HG02970 (cell line): ENCODE results near the gene C1QA.
"Not testable (repeated sequence)": the region's sequence is repeated elsewhere in the genome, so short reads cannot be mapped to it uniquely, and the experiment has no call there.

ENCODE experiments used
- ATAC-seq: cut with Tn5 transposase; IDR thresholded peaks from one replicate; pipeline ENCODE4 v1.9.1; 2021; ENCODE audit warnings: mild to moderate bottlenecking, moderate library complexity, moderate number of reproducible peaks; ENCODE audit not compliant: unreplicated experiment, low FRiP score

The C1QA gene

DNA sequence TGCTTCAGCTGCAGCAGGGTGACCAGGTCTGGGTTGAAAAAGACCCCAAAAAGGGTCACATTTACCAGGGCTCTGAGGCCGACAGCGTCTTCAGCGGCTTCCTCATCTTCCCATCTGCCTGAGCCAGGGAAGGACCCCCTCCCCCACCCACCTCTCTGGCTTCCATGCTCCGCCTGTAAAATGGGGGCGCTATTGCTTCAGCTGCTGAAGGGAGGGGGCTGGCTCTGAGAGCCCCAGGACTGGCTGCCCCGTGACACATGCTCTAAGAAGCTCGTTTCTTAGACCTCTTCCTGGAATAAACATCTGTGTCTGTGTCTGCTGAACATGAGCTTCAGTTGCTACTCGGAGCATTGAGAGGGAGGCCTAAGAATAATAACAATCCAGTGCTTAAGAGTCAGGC is 2.9 kb downstream of the C1QA start:
- ATAC-seq = no peak

- ATAC-seq = no peak
These were observed 4.8 kb downstream of the C1QA start for GRCh38 chr1:22641247-22641646.

- ATAC-seq = no peak
These were observed 5.6 kb downstream of the C1QA start for GRCh38 chr1:22641906-22642636.

- no peak for ATAC-seq
These were observed 7.0 kb downstream of the C1QA start, which contains the start of gene C1QC for GRCh38 chr1:22643381-22643780. Gene C1QC (plus strand): TSS chr1:22643633. CDS start chr1:22644024, 391 bp downstream.

- no peak for ATAC-seq
These were observed 7.5 kb downstream of the C1QA start for GRCh38 chr1:22643928-22644327.

GRCh38 chr1:22645931-22646330 is 9.5 kb downstream of the C1QA start:
- no peak for ATAC-seq

DNA sequence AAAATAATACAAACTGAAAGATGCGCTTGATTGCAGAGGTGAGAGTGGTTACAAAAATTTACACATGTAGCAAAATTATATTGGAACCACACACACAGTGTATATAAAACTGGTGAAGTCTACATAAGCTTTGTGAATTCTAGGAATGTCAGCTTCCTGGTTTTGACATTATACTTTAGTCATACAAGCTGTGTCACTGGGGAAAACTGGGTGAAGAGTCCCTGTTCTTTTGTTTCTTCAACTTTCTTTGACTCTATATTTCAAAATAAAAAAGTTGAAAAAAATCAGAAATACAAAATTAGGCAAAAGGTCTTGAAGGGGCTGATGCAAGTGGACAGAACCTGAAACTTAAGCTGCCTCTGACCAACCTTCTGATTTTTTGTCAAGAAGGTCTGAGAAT is 10.0 kb downstream of the C1QA start:
- ATAC-seq = no peak

DNA sequence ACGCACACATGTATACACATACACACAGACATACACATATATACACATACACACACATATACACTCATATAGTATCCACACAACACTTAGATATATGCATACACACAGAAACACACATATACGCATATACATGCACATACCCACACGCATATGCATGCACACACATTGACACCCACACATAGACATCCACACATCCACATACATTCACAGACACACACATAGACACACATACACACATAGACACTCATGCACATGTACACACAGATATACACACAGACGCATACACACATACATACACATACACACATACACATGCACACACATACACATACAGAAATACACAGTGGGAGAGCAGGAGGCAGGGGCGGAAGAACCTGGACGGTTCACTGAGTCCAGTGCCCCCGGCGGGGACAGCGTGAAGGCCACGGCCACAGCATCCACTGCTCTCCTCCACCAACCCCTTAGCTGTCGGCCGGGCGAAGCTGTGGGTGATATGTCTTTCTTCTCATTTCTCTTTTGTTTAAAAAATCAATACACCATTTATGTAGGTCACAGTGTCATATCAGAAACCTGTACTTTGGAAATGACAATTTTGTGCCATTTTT is 13.8 kb downstream of the C1QA start:
- no peak for ATAC-seq

DNA sequence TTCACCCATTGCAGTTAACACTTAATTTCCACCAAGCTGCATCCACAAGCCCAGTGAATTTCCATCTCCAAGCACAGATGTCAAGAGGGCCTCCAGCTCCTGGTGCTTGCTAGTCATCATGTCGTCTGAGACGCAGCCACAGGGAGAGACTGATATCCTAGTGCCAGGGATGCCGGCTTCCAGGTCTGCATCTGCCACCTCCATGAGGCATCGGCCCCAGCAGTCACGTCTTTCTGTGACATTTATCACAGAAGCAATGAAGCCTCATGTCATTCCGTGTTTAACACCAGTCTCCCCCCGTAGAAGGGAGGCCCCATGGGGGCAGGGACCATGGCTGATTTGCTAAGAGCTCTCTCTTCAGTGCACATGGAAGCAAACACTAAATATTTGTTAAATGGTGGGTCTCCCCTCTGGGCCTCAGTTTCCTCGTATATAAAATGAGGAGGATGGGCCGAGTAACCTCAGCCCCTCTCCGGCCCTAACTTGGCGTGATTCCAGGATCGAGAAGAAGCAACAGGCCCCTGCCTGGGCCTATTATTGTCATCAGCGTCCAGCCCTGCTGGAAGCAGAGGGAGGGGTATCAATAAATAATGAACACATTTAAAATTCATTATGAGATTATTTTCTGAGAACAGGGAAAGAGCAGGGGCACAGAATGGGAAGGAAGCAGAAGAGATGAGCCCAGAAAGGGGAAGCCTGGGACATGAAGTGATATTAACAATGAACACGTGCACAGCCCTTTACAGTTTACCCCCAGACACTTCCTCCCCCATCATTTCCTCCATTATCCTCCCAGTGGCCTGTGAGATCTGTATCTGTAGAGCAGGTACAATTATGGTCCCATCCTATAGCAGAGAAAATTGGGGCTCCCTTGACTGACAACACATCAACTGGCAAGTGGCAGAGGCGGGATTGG is 15.8 kb downstream of the C1QA start:
- ATAC-seq = no peak

DNA sequence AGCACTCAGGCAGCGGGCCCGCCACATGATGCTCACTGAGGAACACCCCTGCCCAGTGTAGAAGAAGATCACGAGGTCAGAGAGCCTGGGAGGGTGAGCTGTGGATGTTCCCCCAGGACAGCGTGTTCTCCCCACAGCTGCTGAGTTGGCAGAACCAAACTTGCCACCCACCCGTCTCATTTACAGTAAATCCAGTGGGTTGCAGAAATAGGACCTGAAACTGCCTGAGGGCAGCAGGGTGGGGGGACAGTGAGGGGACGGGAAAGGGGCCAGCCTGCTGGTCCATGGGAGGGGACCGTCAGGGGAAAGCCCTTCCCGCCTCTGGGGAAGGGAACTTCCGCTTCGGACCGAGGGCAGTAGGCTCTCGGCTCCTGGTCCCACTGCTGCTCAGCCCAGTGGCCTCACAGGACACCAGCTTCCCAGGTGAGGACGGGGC is 16.5 kb downstream of the C1QA start, which contains the start of gene C1QB:
Gene C1QB (plus strand): TSS at position 356 of the 436 bp plus-strand sequence. CDS start 6,227 bp downstream, outside the sequence.
- no peak for ATAC-seq

- ATAC-seq = no peak
These were observed 18.3 kb downstream of the C1QA start for GRCh38 chr1:22654692-22655091.

- no peak for ATAC-seq
These were observed 22.1 kb downstream of the C1QA start for GRCh38 chr1:22658385-22659163.

- no peak for ATAC-seq
These were observed 24.4 kb downstream of the C1QA start for GRCh38 chr1:22660716-22661241.

GRCh38 chr1:22661880-22662279 is 25.5 kb downstream of the C1QA start:
- ATAC-seq = no peak

DNA sequence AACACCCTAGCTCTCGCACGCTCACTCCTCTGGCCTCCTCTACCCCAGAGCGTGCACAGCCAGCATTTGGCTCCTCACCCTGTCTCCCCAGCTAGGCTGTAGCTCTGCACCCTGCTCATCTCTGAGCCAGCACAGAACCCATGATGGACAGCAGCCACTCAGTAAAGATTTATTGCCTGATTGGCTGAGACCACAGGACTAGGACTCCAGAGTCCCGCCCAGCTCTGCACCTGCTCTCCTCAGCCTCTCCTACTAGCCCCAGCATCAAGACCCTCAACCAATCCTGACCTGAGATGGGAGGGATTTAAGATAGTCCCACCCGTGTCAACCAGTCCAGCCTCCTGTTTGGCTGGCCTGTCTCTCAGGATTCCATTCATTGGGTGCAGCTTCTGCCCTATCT is 25.9 kb downstream of the C1QA start:
- ATAC-seq = no peak

- ATAC-seq = no peak
These were observed 26.6 kb downstream of the C1QA start for GRCh38 chr1:22662986-22663408.

DNA sequence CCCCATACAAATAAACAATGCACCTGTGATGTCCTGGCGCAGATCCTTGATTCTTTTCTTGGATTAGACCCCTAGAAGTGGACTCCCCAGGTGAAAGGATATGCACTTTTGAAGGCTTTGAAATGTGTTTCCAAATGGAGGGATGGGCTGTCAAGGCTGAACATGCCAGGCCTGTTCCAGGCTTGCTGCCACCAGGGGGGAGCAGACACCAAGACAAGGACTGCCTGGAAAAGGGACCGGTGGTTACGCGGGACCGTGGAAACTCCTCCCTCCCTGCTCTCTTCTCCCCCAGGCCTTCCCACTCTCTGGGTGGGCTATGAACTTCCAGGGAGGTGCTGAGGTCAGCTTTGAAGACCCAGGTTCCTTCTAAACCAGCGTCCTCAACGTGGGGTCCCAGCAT is 29.3 kb downstream of the C1QA start:
- no peak for ATAC-seq

DNA sequence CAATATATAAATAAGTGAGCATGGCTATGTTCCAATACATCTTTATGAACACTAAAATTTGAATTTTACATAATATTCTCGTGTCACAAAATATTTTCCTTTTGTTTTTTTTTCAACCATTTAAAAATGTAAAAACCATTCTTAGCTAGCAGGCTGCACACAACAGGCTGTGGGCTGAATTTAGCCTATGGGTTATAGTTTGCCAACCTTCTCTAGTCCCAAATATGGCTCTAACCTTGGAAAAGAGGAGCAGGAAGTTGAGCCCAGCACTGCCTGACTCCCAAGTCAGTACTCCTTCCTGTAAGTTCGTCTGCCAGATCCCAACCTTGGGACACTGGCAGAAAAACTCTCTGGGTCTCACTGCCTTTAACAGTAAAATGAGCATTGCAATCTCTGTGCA is 30.0 kb downstream of the C1QA start:
- no peak for ATAC-seq

GRCh38 chr1:22668840-22669239 is 32.4 kb downstream of the C1QA start:
- not testable (repeated sequence) for ATAC-seq
